Myocyte (in vitro differentiated cells): ENCODE data around the gene NR6A1. TPM values are rescaled to one million over a fixed set of nuclear protein-coding genes. Genes with fewer than 3 reads are reported as not detected.

Experiments
- DNase-seq: peaks from one replicate; pipeline ENCODE4 v3.0.0-alpha.2; 2012; ENCODE audit warnings: low read depth
- total RNA-seq: library from RNA; depleted of rRNA; stranded (reverse); fragments of >200 nt; gene quantifications from 2 replicates; pipeline ENCODE4 v1.2.3, GENCODE V29; 2014

The NR6A1 gene
- total RNA-seq, 1 donor from 2014 or later: 2.1 TPM

DNA sequence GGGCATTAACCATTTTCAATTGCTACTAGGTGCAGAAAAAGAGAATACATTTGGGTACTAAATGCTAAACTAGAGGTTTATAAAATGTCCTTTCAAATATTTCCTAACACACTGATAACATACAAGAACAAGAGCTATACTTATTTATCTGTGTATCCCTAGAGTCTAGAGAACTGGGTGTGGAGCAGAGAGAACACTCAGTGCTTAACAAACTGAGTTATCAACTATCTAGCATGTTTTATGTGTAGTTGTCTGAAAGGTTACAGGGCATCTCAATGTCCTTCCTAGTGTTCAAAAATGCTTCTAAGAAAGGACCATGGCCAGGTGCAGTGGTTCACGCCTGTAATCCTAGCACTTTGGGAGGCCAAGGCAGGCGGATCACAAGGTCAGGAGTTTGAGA lies 40.3 kb downstream of the NR6A1 start:
- DNase-seq: no peak

DNA sequence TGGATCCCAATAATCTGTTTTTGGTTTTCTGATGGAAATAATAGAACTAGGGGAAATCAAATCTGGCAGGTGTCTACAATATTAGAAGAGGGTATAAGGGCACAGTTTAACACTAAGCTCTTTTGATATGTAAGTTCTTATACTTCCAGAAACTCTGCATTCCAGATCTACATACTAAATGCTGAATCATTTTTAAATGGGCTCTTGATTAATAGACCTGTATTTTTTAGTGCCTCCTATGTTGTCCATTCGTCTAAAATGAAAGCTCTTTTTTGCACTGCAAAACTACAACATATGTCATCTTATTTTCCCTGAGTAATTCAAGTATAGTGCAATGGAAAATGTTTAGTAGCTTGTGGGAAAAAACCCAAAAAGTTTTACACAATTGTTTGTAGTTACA lies 44.2 kb downstream of the NR6A1 start:
- DNase-seq: no peak

DNA sequence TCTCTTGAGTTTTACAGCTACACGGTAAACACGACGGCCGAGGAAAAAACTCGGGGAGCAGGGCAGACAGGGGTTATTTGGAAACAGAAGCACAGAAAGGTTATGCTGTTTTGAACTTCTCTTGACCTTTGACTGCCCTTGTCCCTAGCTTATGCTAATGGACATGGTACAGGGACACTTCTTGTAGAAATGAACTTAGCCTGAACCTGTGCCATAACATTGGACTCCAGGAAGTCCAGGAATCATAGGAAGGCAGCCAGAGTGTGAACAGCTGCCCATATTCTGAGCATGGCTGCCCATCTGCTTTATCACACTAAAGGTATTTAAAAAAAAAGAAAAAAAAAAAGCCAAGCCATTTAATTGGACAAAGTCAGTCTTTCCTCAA lies 46.1 kb downstream of the NR6A1 start:
- DNase-seq: peak; percentile 55

DNA sequence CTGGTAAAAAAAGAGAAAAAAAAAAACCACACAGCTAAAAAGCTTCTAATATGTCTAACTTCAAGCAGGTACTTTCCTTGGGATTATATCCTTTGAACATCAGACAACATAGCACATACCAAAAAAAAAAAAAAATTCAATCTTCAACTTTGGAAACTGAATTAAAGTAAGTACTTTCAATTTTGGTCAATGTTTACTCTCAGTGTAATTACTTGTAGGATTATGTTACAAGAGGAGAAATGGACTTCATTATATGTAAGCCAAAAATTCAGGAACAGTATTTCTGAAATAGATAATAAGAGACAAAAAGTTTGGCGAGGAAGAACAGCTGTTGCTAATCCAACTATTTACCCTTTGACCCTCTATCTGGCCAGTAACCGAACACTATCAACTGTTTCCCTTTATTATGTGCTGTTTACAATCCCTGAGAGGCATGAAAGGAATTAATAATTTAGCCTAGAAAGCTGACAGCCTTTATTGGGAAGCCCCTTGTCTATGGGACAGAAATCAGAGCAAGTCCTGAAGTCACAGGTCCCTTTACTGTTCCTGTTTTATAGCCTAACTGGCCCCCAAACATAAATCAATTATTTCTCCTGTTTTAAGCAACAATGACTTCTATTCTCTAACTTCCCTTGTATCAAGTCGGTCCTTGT lies 46.6 kb downstream of the NR6A1 start:
- DNase-seq: peak; percentile 56

DNA sequence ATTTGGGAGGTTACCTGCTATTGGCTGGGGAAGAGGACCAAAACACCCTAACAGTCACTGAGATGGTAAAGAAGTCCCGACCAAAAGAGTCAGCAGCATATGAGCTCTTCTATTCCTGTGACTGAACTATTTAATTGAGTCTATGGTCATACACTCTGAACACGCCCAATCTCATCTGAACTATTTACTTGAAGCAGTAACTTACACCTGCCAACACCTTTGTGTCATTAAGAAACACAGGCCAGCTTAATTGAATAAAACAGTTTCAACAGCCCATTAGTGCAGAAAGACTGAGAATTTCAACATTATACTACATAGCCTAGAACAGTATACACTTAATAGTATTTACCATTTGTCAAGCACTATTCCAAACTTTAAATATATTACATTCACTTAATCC lies 47.8 kb downstream of the NR6A1 start:
- no peak for DNase-seq

DNA sequence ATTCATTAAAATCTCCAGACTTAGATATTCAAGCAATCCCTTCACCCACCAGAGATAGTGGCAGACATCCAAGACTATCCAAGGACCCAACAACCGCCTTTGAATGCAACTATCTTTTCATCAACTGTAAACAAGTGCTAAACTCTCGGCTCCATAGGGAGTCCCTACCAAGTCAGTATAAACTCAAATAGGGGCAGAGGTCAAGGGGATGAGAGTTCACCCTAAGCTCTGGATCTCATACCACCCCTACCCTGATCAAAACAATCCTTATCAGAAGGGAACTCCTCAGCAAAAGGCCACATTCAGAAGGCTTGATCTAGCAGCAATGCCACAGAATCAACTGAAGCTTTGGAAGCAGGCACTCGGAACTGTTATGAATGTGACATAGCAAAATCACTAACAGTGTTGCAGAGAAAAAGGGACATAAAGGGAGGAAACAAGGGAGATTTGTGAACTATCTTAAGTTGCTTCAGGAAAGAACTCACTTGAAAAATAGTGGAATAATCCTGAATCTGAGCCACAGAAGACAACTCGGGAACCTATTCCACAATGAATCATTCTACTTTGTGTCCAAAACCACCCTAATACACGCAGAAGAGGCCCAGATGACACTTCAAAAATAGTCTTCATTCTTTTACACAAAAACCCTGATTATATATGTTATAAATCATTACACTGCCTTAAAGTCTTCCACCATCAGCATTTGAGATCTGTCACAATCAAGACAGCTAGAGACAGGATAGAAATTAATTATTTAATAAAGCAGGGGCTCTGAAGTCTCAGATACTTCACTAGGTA lies 49.8 kb downstream of the NR6A1 start:
- DNase-seq: peak; percentile 56

DNA sequence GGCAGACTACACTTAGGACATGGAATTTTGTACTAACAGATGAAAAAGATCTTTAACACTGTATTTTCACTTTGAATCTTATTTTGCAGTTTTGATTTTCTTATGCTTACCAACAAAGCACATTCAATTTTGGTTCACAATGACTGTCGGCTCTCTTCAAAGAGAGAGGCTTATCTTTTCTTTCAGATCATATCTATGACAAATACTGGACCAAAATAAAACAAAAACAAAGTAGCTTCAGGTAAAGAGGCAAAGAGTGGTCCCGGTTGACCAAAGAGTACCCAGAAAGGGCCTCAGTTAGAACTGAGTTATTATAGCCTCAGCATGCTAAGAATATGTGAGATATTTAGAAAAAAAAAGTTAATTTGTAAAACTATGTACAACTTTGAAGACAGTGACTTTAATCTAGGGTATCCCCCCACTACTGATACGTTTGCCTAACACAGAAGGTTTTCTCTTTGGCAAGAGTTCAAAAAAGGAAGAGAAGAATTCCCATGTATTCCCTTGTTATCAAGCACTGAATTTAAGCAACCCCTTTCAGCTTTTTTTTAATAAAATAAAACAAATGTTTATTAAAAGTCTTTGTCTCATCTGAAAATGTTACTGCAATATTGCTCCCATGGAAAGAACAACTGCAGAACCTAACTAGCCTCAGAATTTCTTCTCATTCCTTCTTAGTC lies 50.5 kb downstream of the NR6A1 start:
- no peak for DNase-seq

DNA sequence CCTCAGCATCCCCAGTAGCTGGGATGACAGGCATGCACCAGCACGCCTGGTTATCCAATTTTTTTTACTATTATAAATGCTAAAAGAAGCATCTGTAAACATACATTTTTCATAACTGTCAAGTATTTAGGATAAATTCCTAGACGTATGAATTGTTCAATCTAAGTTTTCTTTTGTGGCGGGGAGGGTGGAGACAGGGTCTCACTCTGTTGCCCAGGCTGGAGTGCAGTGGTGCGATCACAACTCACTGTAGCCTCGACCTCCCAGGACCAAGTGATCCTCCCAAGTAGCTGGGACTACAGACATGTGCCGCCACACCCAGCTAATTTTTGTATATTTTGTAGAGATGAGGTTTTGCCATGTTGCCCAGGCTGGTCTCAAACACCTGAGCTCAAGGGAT lies 52.2 kb downstream of the NR6A1 start:
- no peak for DNase-seq

DNA sequence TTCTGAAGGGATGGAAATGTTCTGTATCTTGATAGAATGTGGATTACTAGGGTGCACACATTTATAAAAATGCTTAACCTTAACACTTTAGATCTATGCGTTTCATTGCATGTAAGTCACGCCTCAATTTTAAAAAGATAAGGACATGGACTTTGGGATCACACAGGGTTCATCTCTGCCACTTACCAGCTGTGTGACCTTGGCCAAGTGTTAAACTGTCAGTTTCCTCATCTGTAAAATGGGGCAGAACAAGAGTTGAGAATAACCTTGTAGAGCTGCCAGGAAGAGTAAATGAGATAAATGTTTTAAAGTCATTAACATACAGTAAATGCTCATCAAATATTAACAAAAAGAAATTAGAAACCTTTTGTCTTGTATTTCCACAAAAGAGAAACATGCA lies 53.5 kb downstream of the NR6A1 start:
- DNase-seq: no peak

DNA sequence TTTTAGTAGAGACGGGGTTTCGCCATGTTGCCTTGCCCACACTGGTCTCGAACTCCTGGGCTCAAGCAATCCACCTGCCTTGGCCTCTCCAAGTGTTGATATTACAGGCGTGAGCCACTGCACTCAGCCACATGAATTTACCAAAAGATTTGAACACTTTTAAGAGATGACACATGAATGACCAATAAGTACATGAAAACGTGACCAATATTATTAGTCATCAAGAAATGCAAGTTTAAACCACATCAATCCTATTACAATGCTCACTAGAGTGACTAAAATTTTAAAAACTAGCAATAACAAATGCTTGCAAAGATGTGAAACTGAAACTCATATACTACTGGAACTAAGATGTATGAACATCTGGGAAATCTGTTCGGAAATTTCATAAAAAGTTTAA lies 54.3 kb downstream of the NR6A1 start:
- no peak for DNase-seq

DNA sequence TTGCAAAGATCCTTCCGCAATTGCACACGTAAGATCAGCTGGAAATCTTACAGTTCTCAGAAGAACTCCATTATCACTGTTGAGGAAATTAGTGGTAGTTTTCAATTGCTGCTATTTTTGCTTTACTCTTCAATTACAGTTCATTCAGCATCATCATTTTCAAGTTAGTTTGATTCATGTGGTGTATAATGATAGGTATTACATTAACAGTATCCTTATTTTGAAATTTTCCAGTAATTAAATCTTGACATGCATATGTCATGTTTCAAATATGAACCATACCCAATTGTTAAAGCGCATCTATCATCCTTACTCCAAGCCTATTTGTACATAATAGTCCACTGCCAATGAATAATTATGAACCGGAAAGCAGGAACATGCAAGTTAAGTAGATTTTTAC lies 60.3 kb downstream of the NR6A1 start:
- no peak for DNase-seq

DNA sequence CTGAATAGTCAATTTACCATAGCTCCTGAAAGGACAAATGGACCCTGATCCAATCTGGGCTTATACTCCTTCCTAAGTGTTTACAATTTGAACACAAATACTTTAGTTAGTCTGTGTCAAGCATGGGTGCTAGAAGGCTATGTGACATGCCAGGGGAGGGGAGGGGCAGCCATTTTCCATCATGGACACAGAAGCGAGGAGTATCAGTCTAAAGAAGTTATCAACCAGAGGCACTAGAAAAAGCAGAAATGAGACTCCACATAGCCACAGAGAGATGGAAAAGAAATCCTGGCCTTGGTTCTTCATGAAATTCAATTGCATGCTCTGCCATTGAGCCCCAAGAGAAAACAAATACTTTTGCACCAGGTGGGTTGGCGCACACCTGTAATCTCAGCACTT lies 61.8 kb downstream of the NR6A1 start:
- no peak for DNase-seq

DNA sequence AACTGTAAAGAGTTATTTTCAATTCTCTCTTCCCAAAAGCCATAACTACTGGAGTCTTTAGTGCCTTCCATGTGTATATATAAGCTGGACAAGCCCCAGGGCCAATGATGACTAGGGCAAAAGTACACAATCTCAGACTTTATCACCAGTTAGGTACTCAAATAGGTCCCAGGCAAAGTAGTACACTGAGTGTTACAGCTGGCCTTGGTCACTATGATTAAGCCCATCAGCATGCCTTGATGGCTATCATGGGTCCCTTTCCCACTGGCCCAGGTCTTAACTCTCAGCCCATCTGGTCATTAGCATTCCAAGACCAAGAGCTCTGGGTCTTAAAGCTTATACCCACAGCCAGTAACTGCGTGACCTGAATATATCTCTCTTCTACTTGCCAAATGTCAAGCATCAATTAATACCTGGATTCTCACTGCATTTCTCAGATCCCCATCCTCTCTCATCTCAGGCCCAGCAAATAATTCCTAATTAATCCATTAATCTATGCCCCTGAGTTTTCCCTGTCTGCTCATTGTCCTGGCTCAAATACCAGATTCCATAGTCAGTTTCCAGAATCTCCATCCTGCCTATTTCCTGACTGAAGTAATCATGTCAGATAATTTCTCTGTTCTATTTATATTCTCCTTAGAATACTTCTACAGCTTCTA lies 62.3 kb downstream of the NR6A1 start:
- peak; percentile 69 for DNase-seq

DNA sequence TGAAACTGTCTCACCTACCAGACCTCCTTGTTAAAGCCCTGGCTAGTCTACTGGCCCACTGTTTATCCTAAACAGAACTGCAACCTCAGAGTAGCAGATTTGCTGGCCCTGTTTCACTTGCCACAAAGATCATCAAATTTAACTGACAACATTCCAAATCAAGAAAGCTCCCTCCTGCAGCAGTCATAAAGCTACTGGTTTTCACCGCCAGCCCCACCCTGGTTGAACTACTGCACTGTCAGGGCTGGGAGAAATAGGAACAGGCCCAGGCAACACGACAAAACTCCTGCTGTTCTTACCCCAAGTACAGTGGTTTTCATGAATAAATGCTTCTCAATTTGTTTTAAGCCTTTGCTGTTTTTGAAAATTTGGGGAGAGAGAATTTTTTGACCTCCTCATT lies 63.0 kb downstream of the NR6A1 start:
- no peak for DNase-seq

DNA sequence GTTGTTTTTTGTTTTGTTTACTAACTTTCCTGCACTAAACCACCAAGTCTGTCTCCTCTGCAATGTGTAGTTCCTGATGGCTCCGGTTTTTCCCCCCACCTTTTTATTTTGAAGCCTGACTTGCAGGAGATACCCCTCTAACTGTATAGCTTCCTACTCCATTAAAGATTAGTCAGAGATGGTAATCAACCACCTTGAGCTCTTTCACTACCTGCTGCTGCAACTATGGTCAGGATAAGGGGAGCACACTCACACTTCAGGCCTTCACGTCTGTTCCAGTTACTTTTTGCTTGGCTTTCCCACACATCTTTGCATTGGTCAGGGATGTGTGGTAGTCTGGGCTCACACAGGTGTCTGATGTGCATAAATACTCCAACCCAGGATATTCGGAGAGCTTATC lies 63.4 kb downstream of the NR6A1 start:
- DNase-seq: no peak

DNA sequence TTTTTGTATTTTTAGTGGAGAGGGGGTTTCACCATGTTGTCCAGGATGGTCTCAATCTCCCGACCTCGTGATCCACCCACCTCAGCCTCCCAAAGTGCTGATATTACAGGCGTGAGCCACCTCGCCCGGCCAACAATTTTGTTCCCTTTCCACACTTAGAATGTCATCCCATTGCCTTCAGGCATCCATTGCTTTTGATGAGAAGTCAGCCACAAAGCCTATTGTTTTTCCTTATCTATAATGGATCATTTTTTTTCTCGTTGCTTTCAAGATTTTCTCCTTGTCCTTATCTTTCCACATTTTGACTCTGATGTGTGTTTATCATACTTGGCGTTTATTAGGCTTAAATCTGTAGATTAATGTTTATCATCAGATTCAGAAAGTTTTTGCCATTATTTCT lies 64.4 kb downstream of the NR6A1 start:
- DNase-seq: no peak

DNA sequence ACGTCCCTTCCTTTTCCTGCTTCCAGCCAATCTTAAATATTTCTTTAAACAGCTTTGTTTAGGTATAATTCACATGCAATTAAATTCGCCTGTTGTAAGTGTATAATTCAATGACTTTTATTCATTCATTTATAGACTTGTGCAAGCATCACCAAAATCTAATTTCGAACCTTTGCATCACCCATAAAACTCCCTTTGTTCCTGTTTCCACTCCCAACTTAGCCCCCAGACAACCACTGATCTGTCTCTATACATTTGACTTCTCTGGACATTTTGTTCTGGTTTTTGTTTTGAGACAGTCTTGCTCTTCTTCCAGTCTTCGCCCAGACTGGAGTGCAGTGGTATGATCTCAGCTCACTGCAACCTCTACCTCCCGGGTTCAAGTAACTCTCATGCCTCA lies 71.5 kb downstream of the NR6A1 start:
- no peak for DNase-seq

DNA sequence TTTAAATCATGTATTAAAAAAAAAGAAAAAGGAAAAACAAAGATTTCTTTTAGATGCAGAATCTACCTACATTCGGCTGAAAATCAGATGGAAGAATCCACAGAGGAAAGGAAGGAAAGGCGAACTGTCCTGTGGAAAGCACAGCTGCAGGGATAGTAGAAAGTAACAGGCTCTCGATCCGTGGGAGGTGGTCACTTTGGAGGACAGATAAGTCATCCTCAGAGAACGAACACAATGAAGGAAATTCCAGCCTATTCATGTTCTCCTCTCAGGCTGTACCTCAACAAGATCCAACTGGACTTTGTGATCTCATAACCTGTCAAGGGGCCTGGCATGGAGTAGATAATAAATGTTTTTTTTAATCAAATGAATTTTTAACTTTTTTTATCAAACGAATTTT lies 72.8 kb downstream of the NR6A1 start:
- peak; percentile 59 for DNase-seq

DNA sequence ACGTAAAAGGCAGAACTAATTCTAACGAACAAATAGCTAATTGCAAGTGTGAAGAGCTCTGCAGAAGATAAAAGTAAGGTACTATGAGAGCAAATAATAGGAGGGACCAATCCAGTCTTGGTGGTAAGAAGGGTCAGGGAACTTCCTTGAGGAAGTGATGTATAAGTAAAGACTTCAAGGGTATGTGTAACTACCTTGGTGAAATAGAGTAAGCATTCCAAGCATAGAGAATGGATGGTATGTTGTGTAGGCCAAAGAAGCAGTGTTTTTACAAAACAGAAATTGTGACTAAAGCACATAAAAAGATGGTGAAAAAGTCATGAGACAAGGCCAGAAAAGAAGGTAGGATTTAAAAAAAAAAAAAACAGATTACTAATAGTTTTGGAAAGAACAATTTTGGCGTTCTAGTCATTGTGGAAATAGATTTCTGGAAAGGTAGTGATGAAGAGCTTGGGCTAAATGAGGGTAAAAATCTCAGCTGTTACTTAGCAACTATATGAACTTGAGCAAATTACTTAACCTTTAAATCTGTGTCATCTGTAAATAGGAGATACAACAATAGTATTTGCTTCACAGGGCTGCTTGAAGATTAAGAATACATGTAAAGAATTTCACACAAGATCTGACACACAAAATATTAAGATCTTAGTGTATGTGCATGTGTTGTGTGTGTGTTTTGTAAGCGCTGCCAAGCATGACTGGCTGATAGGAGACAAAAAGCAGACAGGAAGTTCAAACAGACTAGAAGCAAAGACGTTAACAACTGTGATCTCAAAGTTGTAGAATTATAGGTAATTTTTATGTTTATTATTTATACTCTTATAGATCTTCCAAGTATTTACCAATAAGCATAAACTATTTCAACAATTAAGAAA lies 73.5 kb downstream of the NR6A1 start:
- DNase-seq: no peak

DNA sequence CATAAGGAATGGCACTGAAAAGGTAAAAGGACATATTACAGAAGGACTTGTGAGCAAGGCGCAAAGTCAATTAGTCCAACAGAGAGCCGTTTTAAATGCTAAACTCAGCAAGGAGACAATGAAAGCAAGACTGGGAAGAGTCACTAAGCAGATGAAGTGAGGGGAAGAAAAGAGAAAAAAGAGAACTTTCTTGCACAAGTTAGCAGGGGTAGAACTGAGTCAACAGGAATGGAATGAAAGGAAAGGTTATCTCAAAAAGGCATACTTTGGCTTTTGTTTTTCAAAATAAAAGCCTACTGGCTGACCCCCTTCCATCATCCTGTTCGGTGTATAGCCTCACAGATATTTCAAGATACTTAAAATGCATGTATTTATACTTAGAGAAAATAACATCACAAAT lies 75.0 kb downstream of the NR6A1 start:
- DNase-seq: no peak

DNA sequence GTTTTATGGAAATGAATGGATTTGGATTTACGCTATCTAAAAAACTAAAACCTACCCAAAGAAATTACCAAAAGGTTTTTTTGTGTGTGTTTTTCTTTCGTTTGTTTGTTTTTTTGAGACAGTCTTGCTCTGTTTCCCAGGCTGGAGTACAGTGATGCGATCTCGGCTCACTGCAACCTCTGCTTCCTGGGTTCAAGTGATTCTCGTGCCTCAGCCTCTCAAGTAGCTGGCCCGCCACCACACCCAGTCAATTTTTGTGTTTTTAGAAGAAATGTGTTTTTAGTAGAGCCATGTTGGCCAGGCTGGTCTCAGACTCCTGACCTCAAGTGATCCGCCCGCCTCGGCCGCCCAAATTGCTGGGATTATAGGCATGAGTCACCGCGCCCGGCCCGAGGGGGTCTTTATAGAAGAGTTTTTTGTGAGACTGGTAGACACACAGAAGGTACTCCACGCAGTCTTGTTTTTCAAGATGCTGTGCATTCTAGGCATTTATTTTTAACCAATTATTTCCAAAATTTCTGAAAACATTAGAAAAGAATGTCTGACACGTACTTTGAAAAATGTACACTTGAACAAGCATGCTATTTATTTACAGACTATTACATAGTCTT lies 75.7 kb downstream of the NR6A1 start:
- peak; percentile 55 for DNase-seq
